GM21515 (cell line): ENCODE data around the gene WFIKKN2.
"Not testable (repeated sequence)": the region's sequence is repeated elsewhere in the genome, so short reads cannot be mapped to it uniquely, and the experiment has no call there.

Experiments used
- ATAC-seq: cut with Tn5 transposase; IDR thresholded peaks from one replicate; pipeline ENCODE4 v1.9.1; 2021; ENCODE audit not compliant: unreplicated experiment

WFIKKN2 gene, protein sequence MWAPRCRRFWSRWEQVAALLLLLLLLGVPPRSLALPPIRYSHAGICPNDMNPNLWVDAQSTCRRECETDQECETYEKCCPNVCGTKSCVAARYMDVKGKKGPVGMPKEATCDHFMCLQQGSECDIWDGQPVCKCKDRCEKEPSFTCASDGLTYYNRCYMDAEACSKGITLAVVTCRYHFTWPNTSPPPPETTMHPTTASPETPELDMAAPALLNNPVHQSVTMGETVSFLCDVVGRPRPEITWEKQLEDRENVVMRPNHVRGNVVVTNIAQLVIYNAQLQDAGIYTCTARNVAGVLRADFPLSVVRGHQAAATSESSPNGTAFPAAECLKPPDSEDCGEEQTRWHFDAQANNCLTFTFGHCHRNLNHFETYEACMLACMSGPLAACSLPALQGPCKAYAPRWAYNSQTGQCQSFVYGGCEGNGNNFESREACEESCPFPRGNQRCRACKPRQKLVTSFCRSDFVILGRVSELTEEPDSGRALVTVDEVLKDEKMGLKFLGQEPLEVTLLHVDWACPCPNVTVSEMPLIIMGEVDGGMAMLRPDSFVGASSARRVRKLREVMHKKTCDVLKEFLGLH

GRCh38 chr17:50835301-50836234 is at the start of gene WFIKKN2:
WFIKKN2 (plus strand) TSS chr17:50835586; CDS start chr17:50835938, 352 bp downstream.
- no peak for ATAC-seq

DNA sequence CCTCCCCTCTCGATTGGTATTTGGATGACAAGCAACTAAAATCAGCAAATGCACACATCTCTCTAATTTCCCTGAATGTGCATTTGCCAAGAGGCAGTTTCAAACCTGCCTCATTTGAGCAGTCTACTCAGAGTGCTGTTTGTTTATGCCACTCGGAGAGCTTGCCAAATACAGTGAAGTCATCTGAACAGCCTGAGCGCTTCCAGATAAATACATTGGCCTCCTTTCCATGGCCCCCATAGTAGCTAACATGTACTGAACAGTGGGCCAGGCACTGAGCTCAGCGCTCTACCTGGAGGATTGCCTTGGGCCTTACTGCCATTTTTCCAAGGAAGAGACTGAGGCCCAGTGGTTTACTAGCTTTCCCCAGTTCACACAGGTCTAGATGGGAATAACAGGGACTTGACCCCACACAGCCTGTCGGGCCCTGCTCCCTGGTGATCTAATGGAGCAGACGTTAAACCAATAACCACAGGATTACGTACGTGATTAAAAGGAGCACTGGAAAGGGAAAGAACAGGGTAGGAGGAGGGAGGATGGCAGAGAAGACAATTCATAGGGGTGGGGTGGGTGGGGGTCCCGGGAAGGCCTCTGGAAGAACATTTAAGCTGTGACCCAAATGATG is 49.3 kb upstream of the WFIKKN2 start:
- ATAC-seq = no peak

- no peak for ATAC-seq
These were observed 48.3 kb upstream of the WFIKKN2 start for GRCh38 chr17:50787106-50787505.

DNA sequence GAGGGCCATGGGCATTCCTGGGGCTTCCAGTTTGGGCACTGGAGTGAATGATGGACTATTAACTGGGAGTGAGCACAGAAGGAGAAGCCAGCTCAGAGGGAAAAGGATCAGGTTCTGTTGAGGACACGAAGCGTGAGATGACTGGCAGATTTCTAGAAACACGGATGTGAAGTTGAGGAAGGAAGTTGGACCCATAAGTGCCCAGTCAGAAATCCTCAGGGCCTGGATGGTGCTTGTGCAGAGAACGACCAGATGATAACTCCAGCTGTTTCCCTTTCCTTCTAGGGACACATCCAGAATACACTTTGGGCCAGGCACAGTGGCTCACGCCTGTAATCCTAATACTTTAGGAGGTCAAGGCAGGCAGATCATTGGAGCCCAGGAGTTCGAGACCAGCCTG is 44.8 kb upstream of the WFIKKN2 start:
- ATAC-seq = no peak

DNA sequence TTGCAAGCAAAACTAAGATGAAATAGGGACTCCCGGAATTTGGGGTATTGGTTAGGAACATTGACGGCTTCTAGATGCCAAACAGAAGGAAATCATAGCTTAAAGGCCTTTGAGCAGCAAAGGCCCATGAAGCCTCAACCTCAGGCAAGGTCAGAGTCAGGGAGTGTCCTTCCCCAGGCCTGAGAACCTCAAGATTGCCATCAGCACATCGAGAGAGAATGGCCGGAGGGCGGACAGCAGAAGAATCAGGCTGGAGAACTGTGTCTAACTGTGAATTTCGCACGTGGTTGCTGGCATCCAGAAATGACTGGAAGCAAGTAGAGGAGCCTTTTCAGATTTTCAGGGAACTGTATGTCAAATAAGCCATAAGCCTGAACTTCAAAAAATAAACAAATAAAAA is 43.3 kb upstream of the WFIKKN2 start:
- no peak for ATAC-seq

DNA sequence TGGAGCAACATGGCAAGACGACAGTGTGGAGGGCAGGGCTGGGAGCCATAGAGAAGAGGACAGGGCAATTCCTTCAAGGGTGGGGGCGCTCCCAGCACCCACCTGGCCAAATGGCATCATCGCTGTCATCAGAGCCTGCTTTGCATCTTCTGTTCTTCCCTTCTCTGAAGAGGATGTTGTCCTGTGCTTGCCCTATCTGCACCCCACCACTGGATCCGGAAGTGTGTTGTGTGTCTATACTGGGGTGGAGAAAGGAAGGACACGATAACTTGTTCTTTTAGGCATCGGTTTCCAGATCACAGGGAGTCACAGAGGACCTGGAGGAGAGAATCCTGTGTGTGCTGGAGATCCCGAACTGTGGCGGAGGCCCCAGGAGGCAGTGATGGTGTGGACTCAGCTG is 42.4 kb upstream of the WFIKKN2 start:
- no peak for ATAC-seq

- no peak for ATAC-seq
These were observed 41.0 kb upstream of the WFIKKN2 start for GRCh38 chr17:50794361-50794760.

- ATAC-seq = no peak
These were observed 38.1 kb upstream of the WFIKKN2 start for GRCh38 chr17:50797135-50797810.

DNA sequence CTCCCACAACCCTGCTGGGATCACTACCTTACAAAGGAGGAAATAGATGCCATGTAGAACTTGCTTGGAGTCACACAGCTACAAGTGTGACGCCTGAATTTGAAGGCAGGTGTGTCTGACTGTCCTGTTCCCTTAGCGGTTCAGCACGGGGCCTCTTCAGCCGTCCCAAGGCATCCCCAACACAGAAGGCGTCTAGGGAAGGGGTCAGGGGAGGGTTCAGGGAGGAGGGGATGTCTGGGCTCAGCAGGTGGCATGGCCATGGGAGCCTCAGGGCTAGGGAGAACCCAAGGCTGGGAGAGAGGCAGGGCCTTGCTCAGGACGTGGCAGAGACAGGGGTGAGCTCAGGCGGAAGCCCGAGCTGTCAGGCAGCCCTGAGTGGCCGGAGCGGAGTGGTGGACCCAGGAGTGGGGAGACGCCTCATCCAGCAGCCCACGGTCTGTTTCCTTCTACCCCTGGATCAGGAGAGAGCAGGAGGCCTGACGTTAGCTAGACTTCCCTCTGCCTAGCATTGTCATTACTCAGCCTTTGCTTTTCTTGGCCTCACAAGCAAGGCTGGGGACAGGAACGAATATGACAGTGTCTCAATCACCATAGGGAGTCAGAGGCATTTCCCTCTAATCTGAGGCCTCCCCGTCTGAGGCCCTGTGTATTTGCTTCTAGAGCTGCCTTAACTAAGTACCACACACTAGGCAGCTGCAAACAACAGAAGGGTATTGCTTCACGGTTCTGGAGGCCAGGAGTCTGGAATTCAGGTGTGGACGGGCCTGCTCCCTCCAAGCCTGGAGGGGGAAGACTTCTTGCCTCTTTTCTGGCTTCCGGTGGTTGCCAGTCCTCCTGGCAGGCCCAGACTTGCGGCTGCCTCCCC is 36.7 kb upstream of the WFIKKN2 start:
- ATAC-seq = no peak

GRCh38 chr17:50799582-50799981 is 35.8 kb upstream of the WFIKKN2 start:
- ATAC-seq = no peak

- no peak for ATAC-seq
These were observed 35.1 kb upstream of the WFIKKN2 start for GRCh38 chr17:50800196-50800700.

GRCh38 chr17:50802609-50803571 is 32.5 kb upstream of the WFIKKN2 start:
- no peak for ATAC-seq

DNA sequence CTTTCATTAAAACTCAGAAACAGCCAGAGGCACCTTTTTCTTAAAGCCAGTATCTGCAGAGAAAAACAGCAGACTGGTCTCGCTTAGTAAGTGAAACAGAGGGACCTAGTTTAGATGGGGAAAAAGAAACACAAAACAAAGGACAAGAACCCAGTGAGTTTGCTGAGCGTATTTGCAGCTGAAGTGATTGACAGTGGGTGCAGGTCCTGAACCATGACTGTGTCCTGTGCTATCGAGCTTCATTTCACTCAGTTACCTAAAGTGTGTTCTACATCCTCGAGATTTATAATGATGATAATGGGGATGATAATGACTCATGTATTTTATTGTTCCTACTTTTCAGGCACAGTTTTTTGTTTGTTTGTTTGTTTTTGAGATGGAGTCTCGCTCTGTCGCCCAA is 31.7 kb upstream of the WFIKKN2 start:
- no peak for ATAC-seq

- ATAC-seq = not testable (repeated sequence)
These were observed 30.5 kb upstream of the WFIKKN2 start for GRCh38 chr17:50804749-50805475.

- ATAC-seq = no peak
These were observed 29.9 kb upstream of the WFIKKN2 start for GRCh38 chr17:50805486-50805885.

GRCh38 chr17:50806141-50806643 is 29.2 kb upstream of the WFIKKN2 start:
- ATAC-seq = no peak

GRCh38 chr17:50807009-50807408 is 28.4 kb upstream of the WFIKKN2 start:
- no peak for ATAC-seq
